GM19372 (cell line): Measurements from ENCODE around the gene CEACAM3.
"Not testable (repeated sequence)": the region's sequence is repeated elsewhere in the genome, so short reads cannot be mapped to it uniquely, and the experiment has no call there.

Source experiments
- ATAC-seq: cut with Tn5 transposase; IDR thresholded peaks from one replicate; pipeline ENCODE4 v1.9.1; 2021; ENCODE audit warnings: mild to moderate bottlenecking, low read depth, moderate library complexity; ENCODE audit not compliant: unreplicated experiment

The CEACAM3 gene

DNA sequence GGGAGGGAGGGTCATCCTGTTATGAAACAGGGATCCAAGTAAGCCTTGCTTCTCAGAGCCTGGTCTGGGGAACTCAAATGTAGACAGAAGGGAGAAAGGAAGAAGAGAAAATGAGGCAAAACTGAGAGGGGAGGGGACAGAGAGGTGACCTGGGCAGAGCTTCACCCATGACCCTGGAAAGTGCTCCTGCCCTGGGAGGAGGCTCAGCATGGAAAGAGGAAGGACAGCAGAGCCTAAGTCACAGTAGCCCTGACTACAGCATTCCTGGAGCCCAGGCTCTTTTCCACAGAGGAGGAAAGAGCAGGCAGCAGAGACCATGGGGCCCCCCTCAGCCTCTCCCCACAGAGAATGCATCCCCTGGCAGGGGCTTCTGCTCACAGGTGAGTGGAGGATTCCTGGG, at the start of gene CEACAM3:
CEACAM3 (plus strand) TSS at position 226 of the 400 bp plus-strand sequence; CDS start at position 317, 91 bp downstream.
- ATAC-seq: no peak

DNA sequence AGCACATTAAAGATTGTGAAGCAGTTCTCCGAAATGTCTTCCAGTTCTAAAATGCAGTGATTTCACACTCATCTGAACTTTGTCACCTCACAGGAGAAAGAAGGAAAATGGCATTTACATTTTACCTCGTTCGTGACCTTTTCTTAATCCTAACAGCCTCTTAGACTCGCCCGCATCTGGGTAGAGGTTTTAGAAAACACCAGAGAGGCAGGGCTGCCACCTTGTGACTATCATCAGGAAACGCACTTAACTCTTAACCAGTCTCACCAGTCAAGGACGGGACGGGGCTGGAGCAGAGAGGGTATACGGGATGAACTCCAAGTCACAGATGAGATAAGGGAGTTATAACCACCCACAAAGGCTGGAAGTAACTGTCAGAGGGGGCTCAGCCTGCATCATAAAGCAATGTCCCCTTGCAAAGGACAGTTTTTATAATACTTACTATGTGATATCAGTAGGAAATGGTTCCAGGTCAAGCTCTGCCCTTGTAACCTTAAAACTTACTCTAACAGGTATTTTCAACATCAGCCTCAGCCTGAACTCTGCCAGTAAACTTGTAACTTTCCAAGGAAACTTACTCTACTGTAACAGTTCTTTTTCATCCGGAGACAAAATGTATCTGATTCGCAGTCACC, 49.7 kb upstream of the CEACAM3 start:
- ATAC-seq: no peak

DNA sequence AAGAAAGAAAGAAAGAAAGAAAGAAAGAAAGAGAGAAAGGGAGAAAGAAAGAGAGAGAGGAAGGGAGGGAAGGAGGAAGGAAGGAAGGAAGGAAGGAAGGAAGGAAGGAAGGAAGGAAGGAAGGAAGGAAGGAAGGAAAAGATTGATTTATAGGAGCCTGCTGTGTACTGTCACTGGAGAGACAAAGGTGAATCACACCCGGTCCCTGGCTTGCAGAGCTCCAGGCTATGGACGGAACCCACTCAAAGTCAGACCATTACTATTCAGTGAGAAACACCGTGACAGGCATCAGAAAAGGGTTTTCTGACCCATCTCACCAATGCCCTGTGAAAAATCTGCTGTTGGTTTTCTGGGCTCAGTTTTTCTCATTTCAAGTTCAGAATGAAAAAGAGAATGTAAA, 48.4 kb upstream of the CEACAM3 start:
- ATAC-seq: no peak

DNA sequence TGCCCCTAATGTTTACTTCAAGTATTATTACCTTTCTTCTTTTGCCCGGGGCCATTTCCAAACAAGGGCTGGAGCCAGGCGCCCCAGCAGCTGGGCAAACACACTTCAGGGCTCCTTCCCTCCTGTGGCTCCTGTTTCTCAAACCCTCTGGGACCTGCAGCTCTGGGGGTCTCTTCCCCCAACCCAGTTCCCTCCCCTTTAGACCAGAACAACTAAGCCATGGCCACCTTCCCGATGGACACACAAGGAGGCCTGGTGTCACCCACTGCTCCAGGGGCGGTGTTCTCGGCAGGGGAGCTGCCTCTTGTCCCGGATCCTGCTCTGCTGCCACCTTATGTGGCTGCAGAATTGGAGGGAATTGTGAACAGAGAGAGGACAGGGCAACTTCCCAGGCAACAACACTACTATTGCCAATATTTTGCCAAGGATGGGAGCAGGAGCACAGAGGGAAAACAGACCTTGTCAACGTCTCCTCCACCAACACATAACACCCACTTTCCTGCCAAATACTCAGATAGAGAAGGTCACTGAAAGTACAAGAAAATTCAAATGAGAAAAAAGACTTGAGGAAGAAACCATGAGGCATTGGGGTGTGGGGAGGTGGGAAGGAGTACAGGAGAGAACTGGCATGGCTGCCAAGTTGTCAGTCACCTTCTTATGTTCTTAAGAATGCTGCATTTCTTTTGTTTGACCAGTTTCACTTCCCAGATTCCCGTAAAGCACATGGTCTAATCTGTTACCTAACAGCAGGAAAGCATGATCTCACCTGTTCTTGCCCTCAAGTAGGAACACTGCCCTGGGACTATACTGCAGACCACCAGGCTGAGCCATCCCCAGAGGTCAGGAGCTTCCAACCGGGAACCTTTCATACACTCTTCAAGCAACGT, 45.9 kb upstream of the CEACAM3 start:
- ATAC-seq: not testable (repeated sequence)

DNA sequence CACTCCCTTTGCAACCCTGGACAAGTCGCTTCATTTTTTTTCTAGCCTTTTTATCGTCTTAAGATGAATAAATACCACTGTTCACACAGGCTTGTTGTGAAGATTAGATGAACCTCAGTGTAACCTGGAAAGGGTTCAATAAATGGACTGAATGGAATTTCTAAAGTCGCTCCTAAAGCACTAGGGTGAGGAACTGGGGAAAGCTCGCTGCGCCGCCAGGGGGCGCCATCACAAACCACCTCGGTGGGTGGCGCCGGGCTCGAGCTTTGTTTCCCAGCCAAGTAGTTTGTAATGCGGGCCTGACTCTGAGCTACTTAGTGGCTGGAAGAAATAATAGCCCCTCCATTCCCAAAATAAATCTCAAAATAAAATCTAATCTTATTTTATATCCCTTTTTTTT, 43.2 kb upstream of the CEACAM3 start:
- no peak for ATAC-seq

DNA sequence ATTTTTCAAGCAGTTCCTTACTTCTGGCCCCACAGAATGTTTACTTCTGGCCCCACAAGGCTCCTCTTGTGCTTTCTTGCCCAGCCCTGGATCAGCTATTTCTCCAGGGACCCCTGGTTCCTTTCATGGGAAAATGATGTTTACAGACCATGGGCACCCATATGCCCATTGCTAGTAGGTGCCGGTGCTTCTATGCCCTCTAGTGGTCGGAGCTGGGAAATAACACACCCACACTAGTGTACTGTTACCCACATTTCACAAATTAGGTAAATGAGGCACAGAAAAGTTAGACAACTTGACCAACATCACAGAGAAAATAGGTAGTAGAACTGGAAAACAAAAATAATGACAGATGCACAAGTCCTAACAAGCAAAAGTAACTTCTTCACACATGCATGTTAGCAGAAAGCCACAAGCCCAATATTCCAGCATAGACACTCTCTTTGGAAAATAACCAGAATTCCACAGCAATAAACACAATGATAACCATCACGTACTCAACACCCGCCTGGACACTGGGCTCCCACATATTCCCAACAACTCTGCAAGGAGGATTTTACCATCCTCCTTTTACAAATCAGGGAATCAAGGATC, 42.4 kb upstream of the CEACAM3 start:
- ATAC-seq: no peak

DNA sequence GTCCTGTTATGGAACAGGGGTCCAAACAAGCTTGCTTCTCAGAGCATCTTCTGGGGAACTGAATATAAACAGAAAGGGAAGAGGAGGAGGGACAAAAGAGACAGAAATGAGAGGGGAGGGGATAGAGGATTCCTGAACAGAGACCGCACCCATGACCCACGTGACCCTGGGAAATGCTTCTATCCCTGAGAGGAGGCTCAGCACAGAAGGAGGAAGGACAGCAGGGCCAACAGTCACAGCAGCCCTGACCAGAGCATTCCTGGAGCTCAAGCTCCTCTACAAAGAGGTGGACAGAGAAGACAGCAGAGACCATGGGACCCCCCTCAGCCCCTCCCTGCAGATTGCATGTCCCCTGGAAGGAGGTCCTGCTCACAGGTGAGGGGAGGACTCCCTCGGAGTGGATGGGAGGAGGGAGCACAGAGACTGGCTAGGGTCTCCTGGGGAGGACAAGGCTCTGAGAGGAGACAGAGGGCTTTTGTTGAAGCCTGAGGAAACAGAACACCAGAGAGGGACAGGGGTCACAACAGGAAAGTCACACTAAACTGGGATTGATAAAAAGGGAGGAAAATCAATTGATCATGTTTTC, 41.0 kb upstream of the CEACAM3 start, which contains the start of gene CEACAM6:
CEACAM6 (plus strand) TSS at position 203 of the 586 bp plus-strand sequence; CDS start at position 312, 109 bp downstream.
- no peak for ATAC-seq

DNA sequence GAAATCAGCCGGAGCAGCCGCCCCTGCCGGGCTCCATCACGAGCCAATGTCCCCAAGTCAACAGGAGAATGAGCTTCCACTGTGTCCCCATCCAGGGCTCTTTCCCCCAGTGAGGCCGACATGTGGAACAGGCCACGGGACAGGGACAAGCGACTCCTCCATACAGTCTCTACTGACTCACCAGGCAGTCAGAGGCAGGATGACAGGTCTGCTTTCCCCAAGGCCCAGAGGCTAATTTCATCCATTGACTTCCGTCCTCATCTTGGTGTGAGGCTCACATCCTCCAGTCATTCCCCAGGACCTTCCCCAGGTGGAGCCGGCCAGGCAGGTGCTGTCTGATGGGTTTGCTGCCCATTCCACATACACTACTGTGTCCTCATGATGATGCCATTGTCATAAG, 37.5 kb upstream of the CEACAM3 start:
- ATAC-seq: no peak

DNA sequence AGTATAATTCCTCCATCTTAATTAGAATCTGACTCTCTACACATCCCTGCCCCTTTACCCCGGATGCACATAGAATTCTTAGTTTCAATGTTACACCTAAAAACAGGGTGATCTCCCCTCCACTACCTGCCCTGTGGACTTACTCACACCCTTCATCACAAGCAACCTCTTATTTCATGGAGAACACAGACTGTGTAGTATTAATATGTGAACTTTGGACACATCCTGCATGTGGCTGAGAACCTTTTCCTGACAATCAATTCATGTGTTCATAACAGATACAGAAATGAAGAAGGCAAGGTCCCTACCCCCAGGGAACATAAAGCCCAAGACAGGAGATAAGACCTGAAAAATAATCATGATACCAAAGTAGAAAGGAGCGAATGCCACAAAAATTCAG, 29.3 kb upstream of the CEACAM3 start:
- ATAC-seq: no peak

DNA sequence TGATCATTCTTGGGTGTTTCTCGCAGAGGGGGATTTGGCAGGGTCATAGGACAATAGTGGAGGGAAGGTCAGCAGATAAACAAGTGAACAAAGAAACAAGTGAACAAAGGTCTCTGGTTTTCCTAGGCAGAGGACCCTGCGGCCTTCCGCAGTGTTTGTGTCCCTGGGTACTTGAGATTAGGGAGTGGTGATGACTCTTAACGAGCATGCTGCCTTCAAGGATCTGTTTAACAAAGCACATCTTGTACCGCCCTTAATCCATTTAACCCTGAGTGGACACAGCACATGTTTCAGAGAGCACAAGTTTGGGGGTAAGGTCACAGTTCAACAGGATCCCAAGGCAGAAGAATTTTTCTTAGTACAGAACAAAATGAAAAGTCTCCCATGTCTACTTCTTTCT, 28.3 kb upstream of the CEACAM3 start:
- not testable (repeated sequence) for ATAC-seq

DNA sequence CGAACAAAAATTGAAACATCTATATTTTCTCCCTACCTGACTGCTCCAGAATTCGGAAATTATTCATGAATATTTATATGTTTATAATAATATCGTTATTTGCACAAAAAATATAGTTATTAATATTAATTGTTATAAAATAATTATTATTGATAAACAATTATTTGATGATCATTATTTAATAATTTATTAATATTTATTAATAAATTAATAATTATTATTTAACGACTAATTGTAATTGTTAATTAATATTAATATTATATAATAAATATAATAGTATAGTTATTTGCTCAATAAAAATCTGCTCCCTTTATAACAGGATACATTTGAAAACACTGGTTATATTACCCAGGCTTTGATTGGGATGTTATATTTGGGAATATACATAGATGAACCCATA, 26.8 kb upstream of the CEACAM3 start:
- ATAC-seq: no peak

DNA sequence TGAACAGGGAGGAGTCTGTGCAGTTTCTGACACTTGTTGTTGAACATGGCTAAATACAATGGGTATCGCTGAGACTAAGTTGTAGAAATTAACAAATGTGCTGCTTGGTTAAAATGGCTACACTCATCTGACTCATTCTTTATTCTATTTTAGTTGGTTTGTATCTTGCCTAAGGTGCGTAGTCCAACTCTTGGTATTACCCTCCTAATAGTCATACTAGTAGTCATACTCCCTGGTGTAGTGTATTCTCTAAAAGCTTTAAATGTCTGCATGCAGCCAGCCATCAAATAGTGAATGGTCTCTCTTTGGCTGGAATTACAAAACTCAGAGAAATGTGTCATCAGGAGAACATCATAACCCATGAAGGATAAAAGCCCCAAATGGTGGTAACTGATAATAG, 25.0 kb upstream of the CEACAM3 start:
- ATAC-seq: no peak

DNA sequence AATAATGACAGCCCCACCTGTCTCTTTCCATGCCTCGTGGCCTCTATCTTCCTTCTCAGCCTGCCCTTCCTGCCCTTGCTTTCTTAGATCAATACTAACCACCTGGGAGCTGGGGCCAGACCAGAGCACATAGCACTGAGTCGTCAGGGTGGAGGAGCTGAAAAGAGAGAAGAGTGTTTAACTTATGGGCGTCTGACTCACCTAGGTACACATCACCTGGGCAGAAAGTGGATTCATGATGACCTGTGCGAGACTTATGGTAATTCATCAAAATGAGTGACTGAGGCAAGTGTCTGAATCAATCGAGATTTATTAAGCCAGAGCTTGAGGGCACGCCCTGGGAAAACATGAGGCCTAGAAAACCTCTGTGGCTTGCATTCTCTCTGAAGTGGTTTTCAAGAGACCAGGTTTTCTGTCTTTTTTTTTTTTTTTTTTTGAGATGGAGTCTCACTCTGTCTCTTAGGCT, 21.8 kb upstream of the CEACAM3 start:
- no peak for ATAC-seq

DNA sequence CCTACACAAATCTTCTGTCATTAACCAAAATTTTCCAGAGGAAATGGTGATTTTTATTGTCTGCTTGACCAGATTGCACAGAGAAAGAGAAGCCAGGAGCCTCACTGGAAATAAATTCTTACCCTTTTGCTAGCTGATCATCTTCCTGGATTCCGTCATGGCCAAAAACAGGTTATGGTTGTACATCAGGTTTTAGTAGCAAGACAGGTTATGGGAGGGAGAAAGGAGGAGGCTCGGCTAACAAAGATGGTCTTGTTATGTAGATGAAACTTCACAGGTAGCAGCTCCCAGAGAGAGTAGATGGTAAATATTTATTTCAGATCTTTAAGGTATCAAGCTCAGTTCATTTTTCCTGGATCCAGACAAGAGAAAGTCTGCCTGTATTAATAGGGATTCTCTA, 19.7 kb upstream of the CEACAM3 start:
- ATAC-seq: no peak

DNA sequence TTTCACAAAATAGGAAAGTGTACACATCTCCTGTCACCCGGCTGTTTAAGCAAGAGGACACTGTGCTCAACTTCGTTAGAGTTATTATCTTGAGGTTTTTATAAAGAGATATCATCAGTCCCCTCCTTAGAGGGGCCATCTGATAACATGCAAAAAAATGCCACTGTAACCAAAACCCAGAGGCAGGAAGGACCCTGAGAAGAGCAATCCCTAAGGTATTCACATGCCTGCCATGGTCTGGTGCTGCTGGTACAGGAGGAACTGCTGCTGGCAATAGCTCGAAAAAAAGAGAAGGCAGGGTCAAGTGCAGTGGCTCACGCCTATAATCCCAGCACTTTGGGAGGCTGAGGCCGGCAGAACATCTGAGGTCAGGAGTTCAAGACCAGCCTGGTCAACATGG, 12.8 kb upstream of the CEACAM3 start:
- no peak for ATAC-seq

DNA sequence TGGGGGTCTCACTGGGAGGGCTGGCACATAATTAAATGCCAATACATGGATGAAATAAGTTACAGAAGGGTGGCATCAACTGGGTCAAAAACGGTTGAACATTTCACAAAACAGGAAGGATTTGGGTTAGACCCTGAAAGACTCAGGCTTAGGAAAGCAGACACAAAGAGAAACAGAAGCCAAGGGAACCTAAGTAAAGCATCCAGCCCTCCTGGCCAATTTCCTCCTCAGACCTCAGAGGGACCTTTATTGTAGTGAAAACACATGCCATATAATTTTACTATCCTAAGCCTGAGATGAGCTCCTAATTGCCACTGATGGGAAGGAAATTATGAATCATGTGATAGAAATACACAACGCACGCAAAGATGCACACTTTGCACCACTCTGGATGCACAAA, 12.1 kb upstream of the CEACAM3 start:
- ATAC-seq: no peak

DNA sequence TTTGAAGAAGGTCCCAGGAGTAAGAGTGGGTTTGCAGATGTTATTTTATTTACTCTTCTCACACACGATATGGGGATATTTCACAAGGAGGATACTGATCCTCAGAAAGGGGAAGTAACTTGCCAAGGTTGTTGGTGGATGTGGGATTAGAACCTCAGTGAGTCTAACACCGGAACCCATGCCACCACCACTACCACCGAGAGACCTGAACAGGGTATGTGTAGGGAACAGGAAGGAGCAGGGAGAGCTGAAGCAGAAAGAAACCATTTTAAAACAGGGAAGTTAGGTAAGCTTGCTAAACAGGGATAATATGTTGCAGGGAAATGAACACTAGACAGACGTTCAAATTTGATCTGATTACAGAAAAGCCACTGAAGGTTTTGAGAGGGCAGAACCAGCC, 11.6 kb upstream of the CEACAM3 start:
- no peak for ATAC-seq

DNA sequence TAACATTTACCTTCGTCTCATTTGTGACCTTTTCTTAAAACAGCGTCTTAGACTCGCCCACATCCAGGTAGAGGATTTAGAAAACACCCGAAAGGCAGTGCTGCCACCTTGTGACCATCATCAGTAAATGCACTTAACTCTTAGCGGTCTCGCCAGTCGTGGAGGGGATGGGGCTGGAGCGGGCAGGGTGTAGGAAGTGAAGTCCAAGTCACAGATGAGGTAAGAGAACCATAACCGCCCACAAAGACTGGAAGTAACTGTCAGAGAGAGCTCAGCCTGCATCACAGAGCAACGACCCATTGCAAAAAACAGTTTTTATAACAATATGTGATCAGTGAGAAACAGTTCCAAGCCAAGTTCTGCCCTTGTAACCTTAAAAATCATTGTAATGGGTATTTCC, 10.7 kb upstream of the CEACAM3 start:
- no peak for ATAC-seq

DNA sequence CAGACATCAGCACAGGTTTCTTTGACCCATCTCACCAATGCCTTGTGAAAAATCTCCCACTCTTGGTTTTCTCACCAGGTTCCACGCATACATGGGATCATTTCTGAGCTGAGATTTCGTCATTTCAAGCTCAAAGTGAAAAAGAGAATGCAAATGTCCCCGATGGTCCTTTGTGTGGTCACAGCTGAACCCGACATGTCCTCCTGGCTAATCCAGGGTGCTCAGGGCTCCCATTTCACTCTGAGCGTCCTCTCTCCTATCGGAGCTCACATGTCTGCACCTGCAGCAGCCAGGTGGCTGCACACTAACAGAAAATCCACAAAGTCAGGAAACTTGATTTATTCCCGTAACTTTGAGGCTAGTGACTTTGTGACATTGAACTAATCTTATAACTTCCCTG, 9.3 kb upstream of the CEACAM3 start:
- no peak for ATAC-seq

DNA sequence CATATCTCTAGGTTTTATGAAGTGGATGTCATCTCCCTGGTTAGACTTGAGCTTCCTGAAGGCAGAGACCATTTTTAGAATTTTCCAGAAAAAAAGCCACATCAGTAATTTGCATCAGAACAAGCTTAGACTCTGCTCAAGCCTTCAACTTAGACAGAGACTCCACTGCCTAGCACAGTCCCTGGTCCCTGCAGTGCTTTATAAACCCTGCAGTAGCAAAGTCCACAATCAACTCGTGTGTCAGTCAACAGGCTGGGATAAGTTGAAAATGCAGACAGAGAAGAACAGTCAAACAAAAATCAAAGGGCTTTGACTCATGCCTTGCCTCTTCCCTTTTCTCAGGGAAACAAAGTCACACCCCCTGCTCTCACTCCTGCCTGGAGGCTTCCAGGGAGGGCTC, 7.9 kb upstream of the CEACAM3 start:
- ATAC-seq: not testable (repeated sequence)

DNA sequence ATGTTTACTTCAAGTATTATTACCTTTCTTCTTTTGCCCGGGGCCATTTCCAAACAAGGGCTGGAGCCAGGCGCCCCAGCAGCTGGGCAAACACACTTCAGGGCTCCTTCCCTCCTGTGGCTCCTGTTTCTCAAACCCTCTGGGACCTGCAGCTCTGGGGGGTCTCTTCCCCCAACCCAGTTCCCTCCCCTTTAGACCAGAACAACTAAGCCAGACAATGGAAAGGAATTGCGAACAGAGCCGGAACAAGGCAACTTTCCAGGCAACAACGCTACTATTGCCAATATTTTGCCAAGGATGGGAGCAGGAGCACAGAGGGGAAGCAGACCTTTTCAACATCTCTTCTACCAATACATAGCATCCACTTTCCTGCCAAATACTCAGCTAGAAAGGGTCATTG, 7.3 kb upstream of the CEACAM3 start:
- ATAC-seq: not testable (repeated sequence)
